Neural progenitor cell (in vitro differentiated cells): ENCODE results near the gene PIK3C3.

ENCODE experiments used
- EZH2 ChIP-seq: fragments of 200-600 bp; sonication (generic); IDR thresholded peaks from 2 replicates; pipeline ENCODE4 v1.6.1; 2017; ENCODE audit warnings: antibody characterized with exemption, mild to moderate bottlenecking, moderate library complexity
- EZH2phosphoT487 ChIP-seq: fragments of 200-600 bp; sonication (generic); IDR thresholded peaks from 2 replicates; pipeline ENCODE4 v1.6.1; 2017; ENCODE audit warnings: antibody characterized with exemption
- TF ChIP-seq, protein P1 (sequence below): fragments of 200-600 bp; sonication (generic); IDR thresholded peaks from 2 replicates; pipeline ENCODE4 v1.5.1; 2017; ENCODE audit warnings: antibody characterized with exemption, mild to moderate bottlenecking

DNA sequence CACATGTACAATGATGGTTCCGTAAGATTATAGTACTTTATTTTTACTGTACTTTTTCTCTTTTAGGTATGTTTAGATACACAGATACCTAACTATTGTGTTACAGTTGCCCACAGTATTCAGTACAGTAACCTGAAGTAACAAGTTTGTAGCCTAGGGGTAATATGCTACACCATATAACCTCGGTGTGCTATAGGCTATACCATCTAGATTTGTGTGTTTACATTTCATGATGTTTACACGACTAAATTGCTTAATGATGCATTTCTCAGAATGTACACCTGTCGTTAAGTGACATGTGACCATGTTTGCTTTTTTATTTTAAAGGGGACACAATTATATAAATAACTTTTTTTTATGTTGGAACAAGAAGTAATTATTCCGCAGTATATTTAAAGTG is 34.5 kb downstream of the PIK3C3 start:
- TF ChIP-seq EZH2 = no peak
- no peak for TF ChIP-seq EZH2phosphoT487
- TF ChIP-seq, protein P1, sequence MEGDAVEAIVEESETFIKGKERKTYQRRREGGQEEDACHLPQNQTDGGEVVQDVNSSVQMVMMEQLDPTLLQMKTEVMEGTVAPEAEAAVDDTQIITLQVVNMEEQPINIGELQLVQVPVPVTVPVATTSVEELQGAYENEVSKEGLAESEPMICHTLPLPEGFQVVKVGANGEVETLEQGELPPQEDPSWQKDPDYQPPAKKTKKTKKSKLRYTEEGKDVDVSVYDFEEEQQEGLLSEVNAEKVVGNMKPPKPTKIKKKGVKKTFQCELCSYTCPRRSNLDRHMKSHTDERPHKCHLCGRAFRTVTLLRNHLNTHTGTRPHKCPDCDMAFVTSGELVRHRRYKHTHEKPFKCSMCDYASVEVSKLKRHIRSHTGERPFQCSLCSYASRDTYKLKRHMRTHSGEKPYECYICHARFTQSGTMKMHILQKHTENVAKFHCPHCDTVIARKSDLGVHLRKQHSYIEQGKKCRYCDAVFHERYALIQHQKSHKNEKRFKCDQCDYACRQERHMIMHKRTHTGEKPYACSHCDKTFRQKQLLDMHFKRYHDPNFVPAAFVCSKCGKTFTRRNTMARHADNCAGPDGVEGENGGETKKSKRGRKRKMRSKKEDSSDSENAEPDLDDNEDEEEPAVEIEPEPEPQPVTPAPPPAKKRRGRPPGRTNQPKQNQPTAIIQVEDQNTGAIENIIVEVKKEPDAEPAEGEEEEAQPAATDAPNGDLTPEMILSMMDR = no peak
